Measurements from ENCODE around the gene PLK3.
"Not testable (repeated sequence)": the region's sequence is repeated elsewhere in the genome, so short reads cannot be mapped to it uniquely, and the experiment has no call there.

The PLK3 gene

GRCh38 chr1:44828003-44828651 is 27.9 kb downstream of the PLK3 start:
- DNase-seq (ENCODE audit: low spot score) = no peak

- DNase-seq (ENCODE audit: low spot score) = no peak
These were observed 28.8 kb downstream of the PLK3 start for GRCh38 chr1:44828841-44829440.

- no peak for DNase-seq (ENCODE audit: low spot score)
These were observed 29.6 kb downstream of the PLK3 start for GRCh38 chr1:44829506-44830384.

GRCh38 chr1:44830900-44831304 is 30.7 kb downstream of the PLK3 start:
- DNase-seq (ENCODE audit: low spot score) = no peak

- DNase-seq (ENCODE audit: low spot score) = no peak
These were observed 31.3 kb downstream of the PLK3 start for GRCh38 chr1:44831516-44831915.

GRCh38 chr1:44832056-44832705 is 32.0 kb downstream of the PLK3 start:
- DNase-seq (ENCODE audit: low spot score) = no peak

- no peak for DNase-seq (ENCODE audit: low spot score)
These were observed 34.2 kb downstream of the PLK3 start for GRCh38 chr1:44834328-44834727.

GRCh38 chr1:44835738-44836675 is 35.8 kb downstream of the PLK3 start:
- peak; percentile 92 for DNase-seq (ENCODE audit: low spot score)

GRCh38 chr1:44838294-44838693 is 38.1 kb downstream of the PLK3 start:
- DNase-seq (ENCODE audit: low spot score) = not testable (repeated sequence)

GRCh38 chr1:44839576-44839975 is 39.4 kb downstream of the PLK3 start:
- no peak for DNase-seq (ENCODE audit: low spot score)

GRCh38 chr1:44842486-44842861 is 42.3 kb downstream of the PLK3 start:
- DNase-seq (ENCODE audit: low spot score) = no peak

- DNase-seq (ENCODE audit: low spot score) = peak; percentile 61
These were observed 42.9 kb downstream of the PLK3 start, which contains the start of gene PTCH2 for GRCh38 chr1:44842862-44843655. Gene PTCH2 (minus strand): TSS chr1:44843253. CDS start chr1:44842932, 321 bp downstream.

GRCh38 chr1:44846985-44847384 is 46.8 kb downstream of the PLK3 start:
- DNase-seq (ENCODE audit: low spot score) = no peak

GRCh38 chr1:44847845-44848244 is 47.7 kb downstream of the PLK3 start:
- DNase-seq (ENCODE audit: low spot score) = no peak

GRCh38 chr1:44848456-44849181 is 48.4 kb downstream of the PLK3 start:
- DNase-seq (ENCODE audit: low spot score) = peak; percentile 62

- no peak for DNase-seq (ENCODE audit: low spot score)
These were observed 49.5 kb downstream of the PLK3 start for GRCh38 chr1:44849575-44850132.

GRCh38 chr1:44851308-44851707 is 51.1 kb downstream of the PLK3 start:
- DNase-seq (ENCODE audit: low spot score) = no peak

- DNase-seq (ENCODE audit: low spot score) = no peak
These were observed 53.0 kb downstream of the PLK3 start for GRCh38 chr1:44853201-44853600.

GRCh38 chr1:44854970-44855369 is 54.8 kb downstream of the PLK3 start:
- DNase-seq (ENCODE audit: low spot score) = peak; percentile 59
